Measurements from ENCODE around the gene OASL. TPM values are rescaled to one million over a fixed set of nuclear protein-coding genes. Genes with fewer than 3 reads are reported as not detected.
A peak's percentile ranks its signal among the peaks of the same experiment; 100 is the strongest.
"Not testable (repeated sequence)": the region's sequence is repeated elsewhere in the genome, so short reads cannot be mapped to it uniquely, and the experiment has no call there.

Gene OASL, protein sequence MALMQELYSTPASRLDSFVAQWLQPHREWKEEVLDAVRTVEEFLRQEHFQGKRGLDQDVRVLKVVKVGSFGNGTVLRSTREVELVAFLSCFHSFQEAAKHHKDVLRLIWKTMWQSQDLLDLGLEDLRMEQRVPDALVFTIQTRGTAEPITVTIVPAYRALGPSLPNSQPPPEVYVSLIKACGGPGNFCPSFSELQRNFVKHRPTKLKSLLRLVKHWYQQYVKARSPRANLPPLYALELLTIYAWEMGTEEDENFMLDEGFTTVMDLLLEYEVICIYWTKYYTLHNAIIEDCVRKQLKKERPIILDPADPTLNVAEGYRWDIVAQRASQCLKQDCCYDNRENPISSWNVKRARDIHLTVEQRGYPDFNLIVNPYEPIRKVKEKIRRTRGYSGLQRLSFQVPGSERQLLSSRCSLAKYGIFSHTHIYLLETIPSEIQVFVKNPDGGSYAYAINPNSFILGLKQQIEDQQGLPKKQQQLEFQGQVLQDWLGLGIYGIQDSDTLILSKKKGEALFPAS
- total RNA-seq = 0.39 and 2.4 TPM in 2 replicates

GRCh38 chr12:121038861-121039668 is at the start of gene OASL:
TSS of gene OASL (minus strand) at chr12:121039246. CDS start at chr12:121038971, 275 bp downstream.
- no peak for DNase-seq (ENCODE audit: extremely low read depth, low read depth, low spot score)

DNA sequence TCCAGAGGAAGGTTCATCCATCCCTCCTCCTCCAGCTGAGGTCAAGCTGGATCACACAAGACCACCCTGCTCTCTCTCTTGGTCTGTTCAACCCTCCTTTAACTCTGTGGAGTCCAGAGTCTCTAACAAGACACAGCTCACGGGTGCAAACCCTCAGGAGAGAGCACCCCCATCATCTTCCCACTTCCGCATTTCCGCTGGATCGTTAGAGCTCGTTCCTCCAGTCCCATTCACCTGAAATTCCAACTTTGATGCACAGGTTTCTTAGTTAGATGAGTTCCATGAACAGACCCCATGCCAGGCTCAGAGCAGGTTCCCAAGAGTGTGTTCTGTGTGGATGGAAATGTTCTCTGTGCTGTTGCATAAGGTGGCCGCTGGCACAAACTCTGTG is 49.1 kb upstream of the OASL start:
- DNase-seq (ENCODE audit: extremely low read depth, low read depth, low spot score) = no peak

DNA sequence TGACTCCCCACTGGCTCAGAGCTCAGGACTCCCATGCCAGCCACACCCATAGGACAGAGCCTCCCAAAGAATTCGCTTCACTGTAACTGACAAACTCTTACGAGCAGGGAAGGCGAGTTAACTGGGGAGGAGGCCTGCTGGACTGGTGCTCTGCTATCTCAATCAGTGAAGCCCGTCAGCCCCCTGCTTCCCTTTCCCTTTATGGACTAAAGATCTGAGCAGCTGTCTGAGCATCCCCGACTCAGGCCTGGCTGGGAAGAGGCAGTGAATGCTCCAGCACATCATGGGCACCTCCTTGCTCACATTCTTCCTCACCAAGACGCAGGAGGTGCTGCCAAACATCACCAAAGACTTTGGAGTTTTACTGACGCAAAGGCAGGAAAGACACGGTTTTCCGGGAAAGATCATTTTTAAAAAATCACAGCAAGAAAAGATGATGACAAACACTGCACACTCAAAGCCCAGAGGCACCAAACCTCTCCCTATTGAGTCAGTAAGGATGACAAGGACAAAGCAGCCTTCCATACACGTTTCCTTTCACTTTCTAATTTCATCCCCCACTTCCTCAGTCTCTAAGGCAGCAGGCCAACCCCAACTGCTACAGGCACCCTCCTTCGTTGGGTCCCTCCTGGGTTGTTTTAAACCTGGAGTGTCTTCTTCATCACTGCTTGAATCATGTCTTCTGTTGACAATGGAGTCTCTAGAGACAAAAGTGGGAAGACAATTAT is 48.6 kb upstream of the OASL start:
- no peak for DNase-seq (ENCODE audit: extremely low read depth, low read depth, low spot score)

- DNase-seq (ENCODE audit: extremely low read depth, low read depth, low spot score) = no peak
These were observed 47.8 kb upstream of the OASL start for GRCh38 chr12:121086781-121087295.

GRCh38 chr12:121085506-121086353 is 46.7 kb upstream of the OASL start:
- no peak for DNase-seq (ENCODE audit: extremely low read depth, low read depth, low spot score)

- no peak for DNase-seq (ENCODE audit: extremely low read depth, low read depth, low spot score)
These were observed 46.0 kb upstream of the OASL start for GRCh38 chr12:121085069-121085468.

DNA sequence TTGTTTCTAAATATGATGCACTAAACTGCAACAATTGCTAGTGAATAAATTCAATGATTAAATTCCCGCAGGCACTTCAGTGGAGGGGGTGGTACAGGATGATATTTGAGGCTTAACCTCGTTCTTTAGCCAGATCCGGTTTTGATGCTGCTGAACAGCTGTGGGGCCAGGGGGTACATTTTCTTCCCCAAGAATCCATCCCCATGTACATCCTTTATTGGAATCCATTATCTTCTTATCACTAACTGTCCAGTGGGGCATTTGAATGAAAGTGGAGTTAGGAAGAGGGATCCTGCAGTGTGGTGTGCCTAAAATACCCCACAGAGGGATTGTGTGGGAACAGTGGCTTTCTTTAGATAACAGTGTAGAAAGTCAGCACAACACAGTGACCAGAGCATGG is 45.2 kb upstream of the OASL start:
- DNase-seq (ENCODE audit: extremely low read depth, low read depth, low spot score) = no peak

DNA sequence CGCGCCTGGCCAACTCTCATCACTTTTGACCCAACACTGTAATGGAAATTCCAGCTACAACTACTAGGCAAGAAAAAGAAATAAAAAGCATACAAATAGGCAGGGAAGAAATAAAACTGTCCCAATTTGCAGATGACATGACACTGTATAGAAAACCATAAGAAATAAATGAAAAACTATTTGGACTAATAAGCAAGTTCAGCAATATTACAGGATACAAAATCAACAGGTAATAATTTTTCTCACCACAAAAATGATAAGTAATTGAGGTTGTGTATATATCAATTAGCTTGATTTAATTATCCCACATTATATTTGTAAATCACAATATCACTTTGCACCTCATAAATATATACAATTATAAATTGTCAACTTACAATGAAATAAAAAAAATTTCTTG is 41.9 kb upstream of the OASL start:
- no peak for DNase-seq (ENCODE audit: extremely low read depth, low read depth, low spot score)

GRCh38 chr12:121079736-121080272 is 40.8 kb upstream of the OASL start:
- DNase-seq (ENCODE audit: extremely low read depth, low read depth, low spot score) = no peak

- DNase-seq (ENCODE audit: extremely low read depth, low read depth, low spot score) = not testable (repeated sequence)
These were observed 38.4 kb upstream of the OASL start for GRCh38 chr12:121077440-121077839.

DNA sequence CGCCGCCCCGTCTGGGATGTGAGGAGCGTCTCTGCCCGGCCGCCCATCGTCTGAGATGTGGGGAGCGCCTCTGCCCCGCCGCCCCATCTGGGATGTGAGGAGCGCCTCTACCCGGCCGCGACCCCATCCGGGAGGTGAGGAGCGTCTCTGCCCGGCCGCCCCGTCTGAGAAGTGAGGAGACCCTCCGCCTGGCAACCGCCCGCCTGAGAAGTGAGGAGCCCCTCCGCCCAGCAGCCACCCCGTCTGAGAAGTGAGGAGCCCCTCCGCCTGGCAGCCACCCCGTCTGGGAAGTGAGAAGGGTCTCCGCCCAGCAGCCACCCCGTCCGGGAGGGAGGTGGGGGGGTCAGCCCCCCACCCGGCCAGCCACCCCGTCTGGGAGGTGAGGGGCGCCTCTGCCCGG is 36.9 kb upstream of the OASL start:
- DNase-seq (ENCODE audit: extremely low read depth, low read depth, low spot score) = not testable (repeated sequence)

- no peak for DNase-seq (ENCODE audit: extremely low read depth, low read depth, low spot score)
These were observed 33.1 kb upstream of the OASL start for GRCh38 chr12:121072147-121072546.

GRCh38 chr12:121069206-121069605 is 30.2 kb upstream of the OASL start:
- DNase-seq (ENCODE audit: extremely low read depth, low read depth, low spot score) = no peak

- DNase-seq (ENCODE audit: extremely low read depth, low read depth, low spot score) = no peak
These were observed 26.3 kb upstream of the OASL start for GRCh38 chr12:121065345-121065744.

GRCh38 chr12:121064586-121064985 is 25.5 kb upstream of the OASL start:
- not testable (repeated sequence) for DNase-seq (ENCODE audit: extremely low read depth, low read depth, low spot score)

DNA sequence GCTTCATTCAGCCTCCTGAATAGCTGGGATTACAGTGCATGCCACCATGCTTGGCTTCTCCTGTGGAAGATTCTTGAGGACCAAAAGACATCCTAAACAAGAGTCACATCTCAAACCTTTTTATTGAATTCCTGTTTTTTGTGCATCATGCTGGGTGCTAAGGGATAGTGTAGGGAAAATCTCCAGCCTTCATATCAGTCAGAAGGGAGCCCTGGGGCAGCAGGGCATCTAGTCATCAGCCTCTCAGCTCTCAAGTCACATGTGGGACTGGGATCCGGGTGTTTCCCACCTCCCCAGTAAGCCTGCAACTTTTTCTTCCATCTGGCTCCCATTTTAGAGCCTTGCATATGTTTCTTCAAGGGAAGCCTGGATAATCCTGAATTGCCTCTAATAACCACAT is 25.1 kb upstream of the OASL start:
- no peak for DNase-seq (ENCODE audit: extremely low read depth, low read depth, low spot score)

DNA sequence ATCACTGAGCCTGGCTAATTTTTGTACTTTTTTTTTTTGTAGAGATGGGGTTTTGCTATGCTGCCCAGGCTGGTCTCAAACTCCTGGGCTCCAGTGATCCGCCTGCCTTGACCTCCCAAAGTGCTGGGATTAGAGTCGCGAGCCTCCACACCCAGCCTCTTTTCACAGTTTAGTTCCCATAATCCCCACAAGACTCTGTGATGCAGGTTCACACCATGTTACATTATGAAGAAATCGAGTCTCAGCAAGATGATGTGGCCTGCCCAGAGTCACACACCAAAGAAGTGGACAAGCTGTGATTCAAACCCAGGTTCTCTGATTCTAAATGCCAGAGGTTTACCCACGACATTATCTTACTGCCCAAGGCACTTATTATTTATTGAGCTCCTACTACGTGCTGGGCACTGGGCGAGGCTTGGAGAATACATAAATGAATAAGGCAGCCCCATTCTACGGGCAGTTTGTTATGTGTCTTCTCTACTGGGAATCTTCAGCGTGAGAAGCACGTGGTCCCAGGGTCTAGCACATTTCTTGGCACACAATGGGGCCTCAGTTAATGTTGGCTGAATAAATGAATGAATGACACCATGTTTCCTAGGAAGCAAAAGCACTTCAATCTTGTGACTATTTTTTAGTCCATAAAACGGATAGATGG is 23.5 kb upstream of the OASL start:
- no peak for DNase-seq (ENCODE audit: extremely low read depth, low read depth, low spot score)

DNA sequence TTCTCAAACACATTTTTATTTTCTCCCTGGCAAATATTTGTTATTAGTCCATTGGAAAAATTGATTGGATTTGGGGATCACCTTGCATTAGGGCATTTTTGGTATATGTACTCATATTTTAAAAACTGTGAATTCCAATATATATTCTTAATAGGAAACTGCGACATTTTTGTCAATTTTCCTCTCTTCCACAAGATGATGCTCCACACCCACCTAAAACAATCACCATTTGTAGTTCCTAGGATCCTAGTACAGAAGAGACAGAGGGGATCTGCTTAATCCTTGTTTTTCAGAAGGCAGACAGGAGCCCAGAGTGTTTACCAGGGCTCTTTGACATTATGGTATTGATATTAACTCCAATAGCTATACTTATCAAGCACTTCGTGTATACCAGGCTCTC is 22.8 kb upstream of the OASL start:
- peak; percentile 16 for DNase-seq (ENCODE audit: extremely low read depth, low read depth, low spot score)

All from glomerular endothelial cell (primary cell).